ENCODE data around the gene PACSIN1.

The PACSIN1 gene

DNA sequence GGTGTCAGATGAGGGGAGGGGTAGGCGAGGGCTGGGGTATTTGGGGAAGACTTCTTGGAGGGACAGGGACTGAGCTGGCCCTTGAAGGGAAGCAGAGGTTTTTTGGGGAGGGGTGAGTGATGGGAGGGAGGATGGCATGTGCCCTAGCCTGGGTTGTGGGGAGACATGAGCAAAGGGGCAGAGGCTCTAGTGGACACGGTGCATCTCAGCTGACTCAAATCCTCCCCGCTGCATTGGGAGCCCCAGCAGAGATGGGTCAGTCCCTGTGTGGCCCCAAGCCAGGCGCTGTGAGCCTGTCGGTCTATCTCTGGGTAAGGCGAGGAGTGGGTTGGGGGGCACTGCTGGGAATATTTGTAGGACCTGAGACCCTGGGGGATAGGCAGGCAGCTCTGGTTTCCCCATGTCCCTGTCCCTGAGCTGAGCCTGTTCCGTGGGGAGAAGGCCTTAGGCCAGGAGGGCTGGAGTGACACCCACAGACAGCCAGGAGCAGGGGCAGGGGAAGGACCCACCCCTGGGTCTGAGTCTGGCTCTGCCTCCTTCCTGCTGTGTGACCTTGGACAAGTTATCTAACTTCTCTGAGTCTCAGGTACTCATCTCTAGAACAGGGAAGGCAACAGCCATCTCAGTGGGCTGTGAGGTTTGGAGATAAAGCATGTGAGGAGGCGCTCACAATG, 54.2 kb downstream of the PACSIN1 start:
- H3K4me3 ChIP-seq (ENCODE audit: low read depth, low read length): no peak overlapping the region
- TF ChIP-seq, protein P1, sequence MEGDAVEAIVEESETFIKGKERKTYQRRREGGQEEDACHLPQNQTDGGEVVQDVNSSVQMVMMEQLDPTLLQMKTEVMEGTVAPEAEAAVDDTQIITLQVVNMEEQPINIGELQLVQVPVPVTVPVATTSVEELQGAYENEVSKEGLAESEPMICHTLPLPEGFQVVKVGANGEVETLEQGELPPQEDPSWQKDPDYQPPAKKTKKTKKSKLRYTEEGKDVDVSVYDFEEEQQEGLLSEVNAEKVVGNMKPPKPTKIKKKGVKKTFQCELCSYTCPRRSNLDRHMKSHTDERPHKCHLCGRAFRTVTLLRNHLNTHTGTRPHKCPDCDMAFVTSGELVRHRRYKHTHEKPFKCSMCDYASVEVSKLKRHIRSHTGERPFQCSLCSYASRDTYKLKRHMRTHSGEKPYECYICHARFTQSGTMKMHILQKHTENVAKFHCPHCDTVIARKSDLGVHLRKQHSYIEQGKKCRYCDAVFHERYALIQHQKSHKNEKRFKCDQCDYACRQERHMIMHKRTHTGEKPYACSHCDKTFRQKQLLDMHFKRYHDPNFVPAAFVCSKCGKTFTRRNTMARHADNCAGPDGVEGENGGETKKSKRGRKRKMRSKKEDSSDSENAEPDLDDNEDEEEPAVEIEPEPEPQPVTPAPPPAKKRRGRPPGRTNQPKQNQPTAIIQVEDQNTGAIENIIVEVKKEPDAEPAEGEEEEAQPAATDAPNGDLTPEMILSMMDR (IDR thresholded peaks at IDR 0.05; ENCODE audit: low read depth, low read length): no peak

DNA sequence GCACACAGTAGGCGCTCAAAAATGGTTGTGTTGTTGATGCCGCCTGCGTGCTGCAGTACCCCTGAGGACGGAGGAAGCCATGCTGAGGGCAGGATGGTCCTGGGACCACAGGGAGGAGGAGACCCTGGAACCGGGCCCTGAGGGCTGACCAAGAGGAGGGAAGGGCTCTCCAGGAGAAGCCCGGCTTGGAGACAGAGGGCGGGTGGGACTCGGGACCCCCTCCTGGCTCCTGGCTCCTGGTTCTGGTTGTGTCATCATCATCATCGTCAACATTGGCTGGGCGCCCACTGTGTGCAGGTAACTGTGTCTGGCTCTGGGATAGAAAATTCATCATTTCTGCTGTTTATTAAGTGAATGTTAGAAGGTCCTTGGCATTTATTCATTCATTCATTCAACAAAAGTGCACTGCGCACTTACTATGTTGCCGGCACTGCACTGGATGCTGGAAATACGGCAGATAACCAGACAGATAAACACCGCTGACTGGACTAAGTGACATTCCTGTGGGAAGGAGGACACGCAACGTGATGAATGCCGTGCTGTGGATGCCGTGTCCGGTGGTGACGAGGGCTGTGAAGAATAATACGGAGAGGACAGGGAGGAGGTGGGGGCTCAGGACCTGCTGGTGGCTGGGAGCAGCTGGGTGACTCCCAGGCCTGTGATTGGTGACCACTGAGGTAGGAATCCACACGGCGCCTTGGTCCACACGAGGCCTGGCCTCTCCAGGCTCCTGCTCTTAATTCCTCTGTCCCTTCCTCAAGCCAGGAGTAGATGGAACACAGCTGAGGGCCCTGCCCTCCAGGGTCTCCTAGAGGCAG, 55.0 kb downstream of the PACSIN1 start:
- TF ChIP-seq, protein P1 (IDR thresholded peaks at IDR 0.05; ENCODE audit: low read depth, low read length): no peak
- no peak overlapping the region for H3K4me3 ChIP-seq (ENCODE audit: low read depth, low read length)

DNA sequence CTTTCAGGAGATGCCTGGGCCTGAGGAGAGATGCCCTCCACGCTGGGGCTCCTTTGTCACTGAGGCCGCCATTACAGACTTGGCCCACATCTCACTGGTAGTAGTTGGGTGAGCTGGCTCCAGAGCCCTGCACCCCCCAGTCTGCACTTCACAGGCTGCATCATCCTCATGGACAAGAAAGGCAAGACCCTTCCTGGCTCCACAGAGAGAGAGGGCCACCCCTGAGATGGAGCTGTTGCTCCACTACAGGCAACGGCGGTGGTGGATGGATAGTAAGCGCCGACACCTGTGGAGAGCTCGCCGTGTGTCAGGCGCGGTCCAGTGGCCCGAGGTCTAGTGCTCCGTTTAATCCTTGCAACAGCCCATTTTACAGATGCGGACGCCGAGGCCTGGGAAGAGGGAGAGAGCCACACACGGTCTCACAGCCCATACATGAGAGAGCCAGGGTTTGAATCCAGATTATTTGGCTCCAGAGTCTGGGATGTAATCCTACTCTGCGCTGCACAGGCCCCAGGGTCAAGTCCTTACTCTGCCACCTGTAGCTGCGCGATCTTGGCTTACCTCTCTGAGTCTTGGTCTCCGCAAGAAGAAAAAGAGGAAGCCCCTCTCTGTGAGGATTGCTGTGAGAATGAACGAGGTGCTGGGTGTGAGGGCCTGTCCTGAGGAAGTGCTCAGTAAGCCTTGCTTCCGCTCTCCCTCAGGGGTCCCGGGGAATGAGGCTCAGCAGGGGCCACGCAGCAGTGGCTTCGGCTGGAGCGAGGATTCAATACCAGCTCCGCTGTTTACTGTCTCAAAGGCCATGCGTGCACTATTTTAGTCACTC, 55.8 kb downstream of the PACSIN1 start:
- TF ChIP-seq, protein P1 (IDR thresholded peaks at IDR 0.05; ENCODE audit: low read depth, low read length): no peak
- H3K4me3 ChIP-seq (ENCODE audit: low read depth, low read length): no peak overlapping the region

DNA sequence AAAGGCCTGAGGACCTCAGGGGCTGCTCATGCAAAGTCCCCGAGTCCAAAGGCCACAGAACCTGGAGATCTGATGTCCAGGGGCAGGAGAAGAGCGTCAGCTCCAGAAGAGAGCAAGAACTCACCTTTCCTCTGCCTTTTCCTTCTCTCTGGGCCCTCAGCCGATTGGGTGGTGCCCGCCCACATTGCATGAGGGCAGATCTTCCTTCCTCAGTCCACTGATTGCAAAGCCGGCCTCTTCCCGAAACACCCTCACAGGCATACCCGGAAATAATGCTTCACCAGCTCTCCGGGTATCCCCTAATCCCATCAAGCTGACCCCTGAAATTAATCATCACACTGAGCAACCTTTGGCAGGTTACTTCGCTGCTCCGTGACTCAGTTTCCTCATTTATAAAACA, 56.9 kb downstream of the PACSIN1 start:
- no peak overlapping the region for H3K4me3 ChIP-seq (ENCODE audit: low read depth, low read length)
- TF ChIP-seq, protein P1 (IDR thresholded peaks at IDR 0.05; ENCODE audit: low read depth, low read length): no peak

DNA sequence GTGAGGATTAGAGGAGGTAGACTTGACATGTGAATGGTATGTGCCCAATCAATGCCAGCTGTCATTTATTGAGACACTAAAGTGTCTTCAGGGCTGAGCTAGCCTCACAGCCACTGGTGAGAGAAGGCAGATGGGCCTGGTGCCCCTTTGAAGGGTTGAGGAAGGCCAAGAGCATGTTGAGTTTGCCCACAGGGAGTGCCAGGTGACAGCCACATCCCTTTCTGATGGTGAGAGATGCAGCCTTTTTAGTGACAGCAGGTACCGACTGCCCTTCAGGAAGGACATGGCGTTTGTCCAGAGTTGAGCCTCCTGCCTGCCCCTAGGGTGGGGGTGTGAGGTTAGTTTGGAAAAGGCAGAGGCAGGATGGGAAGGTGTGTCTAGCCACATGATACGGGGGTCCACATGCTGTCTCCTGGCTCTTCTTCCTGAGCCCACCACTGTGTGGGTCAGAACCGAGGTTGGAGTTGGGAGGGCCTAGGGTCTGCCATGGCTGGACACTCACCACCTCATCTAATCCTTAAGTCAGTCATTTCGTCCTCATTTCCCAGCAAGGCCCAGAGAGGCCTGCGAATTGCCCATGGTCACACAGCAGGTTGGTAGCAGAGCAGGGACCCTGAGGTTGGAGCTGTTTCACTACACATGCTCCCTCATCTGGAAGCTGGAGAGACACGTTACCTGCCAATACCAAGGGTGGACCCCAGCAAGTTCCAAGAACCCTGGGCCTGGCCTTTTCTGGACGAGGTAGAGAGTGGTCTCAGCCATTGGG, 57.7 kb downstream of the PACSIN1 start:
- TF ChIP-seq, protein P1 (IDR thresholded peaks at IDR 0.05; ENCODE audit: low read depth, low read length): no peak
- no peak overlapping the region for H3K4me3 ChIP-seq (ENCODE audit: low read depth, low read length)

DNA sequence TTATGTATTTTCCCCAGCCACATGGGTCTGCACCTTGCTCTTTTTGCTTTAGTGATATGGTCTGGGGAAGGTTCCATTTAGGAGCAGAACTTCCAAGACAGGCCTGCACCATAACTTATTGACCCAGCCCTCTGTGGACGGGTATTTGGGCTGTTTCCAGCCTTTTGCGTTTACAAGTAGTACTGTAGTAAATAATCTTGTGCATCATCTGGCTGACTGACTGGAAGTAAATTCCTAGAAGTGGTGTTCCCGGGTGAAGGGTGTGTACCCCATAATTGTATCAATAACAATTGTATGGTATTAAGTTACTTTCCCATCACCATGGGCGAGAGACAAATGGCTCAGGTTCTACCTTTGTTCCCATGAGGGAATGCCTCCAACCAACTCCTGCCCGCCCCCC, 58.6 kb downstream of the PACSIN1 start:
- TF ChIP-seq, protein P1 (IDR thresholded peaks at IDR 0.05; ENCODE audit: low read depth, low read length): no peak
- H3K4me3 ChIP-seq (ENCODE audit: low read depth, low read length): no peak overlapping the region
